ENCODE measurements around the gene OTX2.

DNA sequence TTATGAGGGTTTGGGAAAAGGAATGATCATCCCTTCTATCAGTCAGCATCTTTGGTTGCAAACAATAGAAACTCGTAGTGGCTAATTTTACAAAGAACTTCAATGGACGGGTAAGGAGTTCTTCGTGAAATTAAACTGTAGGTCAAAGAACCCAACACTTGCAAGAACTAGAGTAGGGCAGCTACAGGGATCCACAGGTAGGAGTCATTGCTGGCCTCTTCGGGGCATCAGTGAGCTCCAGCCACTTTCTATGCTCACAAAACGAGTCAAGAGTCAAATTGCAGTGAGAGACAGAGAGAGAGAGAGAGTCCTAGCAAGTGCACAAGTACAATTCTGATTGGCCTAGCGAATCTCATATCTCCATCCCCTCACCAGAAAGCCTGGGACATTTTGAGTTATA is 29.9 kb upstream of the OTX2 start:
- TF ChIP-seq, protein P1, sequence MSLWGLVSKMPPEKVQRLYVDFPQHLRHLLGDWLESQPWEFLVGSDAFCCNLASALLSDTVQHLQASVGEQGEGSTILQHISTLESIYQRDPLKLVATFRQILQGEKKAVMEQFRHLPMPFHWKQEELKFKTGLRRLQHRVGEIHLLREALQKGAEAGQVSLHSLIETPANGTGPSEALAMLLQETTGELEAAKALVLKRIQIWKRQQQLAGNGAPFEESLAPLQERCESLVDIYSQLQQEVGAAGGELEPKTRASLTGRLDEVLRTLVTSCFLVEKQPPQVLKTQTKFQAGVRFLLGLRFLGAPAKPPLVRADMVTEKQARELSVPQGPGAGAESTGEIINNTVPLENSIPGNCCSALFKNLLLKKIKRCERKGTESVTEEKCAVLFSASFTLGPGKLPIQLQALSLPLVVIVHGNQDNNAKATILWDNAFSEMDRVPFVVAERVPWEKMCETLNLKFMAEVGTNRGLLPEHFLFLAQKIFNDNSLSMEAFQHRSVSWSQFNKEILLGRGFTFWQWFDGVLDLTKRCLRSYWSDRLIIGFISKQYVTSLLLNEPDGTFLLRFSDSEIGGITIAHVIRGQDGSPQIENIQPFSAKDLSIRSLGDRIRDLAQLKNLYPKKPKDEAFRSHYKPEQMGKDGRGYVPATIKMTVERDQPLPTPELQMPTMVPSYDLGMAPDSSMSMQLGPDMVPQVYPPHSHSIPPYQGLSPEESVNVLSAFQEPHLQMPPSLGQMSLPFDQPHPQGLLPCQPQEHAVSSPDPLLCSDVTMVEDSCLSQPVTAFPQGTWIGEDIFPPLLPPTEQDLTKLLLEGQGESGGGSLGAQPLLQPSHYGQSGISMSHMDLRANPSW (CRISPR knock-in tag; conservative IDR thresholded peaks at IDR 0.05; ENCODE audit: low read depth), result no peak
- TF ChIP-seq, protein P2, sequence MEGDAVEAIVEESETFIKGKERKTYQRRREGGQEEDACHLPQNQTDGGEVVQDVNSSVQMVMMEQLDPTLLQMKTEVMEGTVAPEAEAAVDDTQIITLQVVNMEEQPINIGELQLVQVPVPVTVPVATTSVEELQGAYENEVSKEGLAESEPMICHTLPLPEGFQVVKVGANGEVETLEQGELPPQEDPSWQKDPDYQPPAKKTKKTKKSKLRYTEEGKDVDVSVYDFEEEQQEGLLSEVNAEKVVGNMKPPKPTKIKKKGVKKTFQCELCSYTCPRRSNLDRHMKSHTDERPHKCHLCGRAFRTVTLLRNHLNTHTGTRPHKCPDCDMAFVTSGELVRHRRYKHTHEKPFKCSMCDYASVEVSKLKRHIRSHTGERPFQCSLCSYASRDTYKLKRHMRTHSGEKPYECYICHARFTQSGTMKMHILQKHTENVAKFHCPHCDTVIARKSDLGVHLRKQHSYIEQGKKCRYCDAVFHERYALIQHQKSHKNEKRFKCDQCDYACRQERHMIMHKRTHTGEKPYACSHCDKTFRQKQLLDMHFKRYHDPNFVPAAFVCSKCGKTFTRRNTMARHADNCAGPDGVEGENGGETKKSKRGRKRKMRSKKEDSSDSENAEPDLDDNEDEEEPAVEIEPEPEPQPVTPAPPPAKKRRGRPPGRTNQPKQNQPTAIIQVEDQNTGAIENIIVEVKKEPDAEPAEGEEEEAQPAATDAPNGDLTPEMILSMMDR (IDR thresholded peaks at IDR 0.05), result no peak
- TF ChIP-seq CREB1 (CRISPR knock-in tag; IDR thresholded peaks at IDR 0.05) (no peak), RORB (CRISPR knock-in tag; IDR thresholded peaks at IDR 0.05) (no peak), TCF7 (CRISPR knock-in tag; IDR thresholded peaks at IDR 0.05; ENCODE audit: low read depth) (no peak)
- TF ChIP-seq, protein P3, sequence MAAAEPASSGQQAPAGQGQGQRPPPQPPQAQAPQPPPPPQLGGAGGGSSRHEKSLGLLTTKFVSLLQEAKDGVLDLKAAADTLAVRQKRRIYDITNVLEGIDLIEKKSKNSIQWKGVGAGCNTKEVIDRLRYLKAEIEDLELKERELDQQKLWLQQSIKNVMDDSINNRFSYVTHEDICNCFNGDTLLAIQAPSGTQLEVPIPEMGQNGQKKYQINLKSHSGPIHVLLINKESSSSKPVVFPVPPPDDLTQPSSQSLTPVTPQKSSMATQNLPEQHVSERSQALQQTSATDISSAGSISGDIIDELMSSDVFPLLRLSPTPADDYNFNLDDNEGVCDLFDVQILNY (CRISPR knock-in tag; IDR thresholded peaks at IDR 0.05), result no peak
- TF ChIP-seq, protein P4, sequence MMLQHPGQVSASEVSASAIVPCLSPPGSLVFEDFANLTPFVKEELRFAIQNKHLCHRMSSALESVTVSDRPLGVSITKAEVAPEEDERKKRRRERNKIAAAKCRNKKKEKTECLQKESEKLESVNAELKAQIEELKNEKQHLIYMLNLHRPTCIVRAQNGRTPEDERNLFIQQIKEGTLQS (CRISPR knock-in tag; conservative IDR thresholded peaks at IDR 0.05), result no peak

Measured in WTC11 (cell line).